ENCODE results near the gene PACSIN3.
"Not testable (repeated sequence)": the region's sequence is repeated elsewhere in the genome, so short reads cannot be mapped to it uniquely, and the experiment has no call there.

Gene PACSIN3

DNA sequence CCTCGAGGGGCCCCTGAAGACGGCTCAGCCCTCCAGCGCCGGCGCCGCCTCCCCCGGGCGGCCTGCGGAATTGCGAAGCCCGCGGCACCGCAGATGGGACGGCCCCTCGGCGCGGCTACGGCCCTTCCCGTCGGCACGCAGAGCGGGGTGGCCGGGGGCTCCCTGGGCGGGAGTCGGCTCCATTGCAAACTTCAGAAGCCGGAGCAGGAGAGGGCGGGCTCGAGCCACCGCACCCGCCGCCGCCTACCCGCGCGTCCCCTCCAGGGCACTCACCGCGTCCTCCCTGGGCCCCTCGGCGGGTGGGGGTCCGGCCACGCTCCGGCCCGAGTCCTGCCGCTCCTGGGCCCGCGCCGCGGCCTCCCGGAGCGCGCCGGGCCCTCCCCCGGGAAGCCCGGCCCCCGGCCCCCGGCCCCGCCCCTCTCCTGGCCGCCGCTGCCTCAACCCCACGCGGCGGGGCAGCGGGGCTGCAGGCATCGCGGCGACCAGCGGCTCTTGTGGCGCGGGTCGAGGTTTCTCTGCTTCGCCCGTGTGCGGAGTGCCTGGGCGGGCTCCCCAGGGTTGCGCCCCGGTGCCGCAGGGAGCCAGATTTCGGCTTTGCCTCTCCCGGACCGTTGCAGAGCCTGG, at the start of gene PACSIN3:
Gene PACSIN3, minus strand, starts transcription at position 359 of the 624 bp plus-strand sequence. CDS start 3,707 bp downstream, outside the sequence.
- peak in 1 of 2 donors; percentile 33 for DNase-seq (ENCODE audit: low read depth in 2 of 2)

DNA sequence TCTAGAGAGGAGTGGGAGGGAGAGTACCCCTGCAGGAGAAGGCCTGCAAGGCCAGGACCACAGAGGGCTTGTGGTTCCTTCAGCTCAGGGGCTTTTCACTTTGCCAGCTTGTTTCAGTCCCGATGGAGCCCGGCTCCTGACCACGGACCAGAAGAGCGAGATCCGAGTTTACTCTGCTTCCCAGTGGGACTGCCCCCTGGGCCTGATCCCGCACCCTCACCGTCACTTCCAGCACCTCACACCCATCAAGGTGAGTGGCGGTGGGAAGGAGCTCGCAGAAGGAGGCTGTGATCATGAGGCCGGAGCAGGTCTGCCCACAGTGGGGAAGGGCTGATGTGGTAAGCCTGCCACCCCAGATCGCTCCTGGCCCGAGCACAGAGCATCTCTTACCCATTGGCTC, 48.9 kb upstream of the PACSIN3 start:
- DNase-seq (ENCODE audit: low read depth in 2 of 2) = no peak

DNA sequence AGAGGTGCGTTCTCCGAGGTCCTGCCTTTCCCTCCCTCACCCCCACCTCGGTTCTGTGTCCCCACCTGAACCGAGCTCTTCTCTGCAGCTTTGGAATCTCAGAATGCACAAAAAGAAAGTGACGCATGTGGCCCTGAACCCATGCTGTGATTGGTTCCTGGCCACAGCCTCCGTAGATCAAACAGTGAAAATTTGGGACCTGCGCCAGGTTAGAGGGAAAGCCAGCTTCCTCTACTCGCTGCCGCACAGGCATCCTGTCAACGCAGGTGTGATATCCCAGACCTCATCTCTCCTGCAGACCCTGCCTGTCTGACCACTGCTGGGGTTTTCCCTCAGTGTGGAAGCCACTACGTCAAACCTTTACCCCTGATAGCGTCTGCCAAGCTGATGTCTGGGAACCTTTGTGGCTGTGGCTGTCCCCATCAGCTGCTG, 48.5 kb upstream of the PACSIN3 start:
- DNase-seq (ENCODE audit: low read depth in 2 of 2) = no peak

DNA sequence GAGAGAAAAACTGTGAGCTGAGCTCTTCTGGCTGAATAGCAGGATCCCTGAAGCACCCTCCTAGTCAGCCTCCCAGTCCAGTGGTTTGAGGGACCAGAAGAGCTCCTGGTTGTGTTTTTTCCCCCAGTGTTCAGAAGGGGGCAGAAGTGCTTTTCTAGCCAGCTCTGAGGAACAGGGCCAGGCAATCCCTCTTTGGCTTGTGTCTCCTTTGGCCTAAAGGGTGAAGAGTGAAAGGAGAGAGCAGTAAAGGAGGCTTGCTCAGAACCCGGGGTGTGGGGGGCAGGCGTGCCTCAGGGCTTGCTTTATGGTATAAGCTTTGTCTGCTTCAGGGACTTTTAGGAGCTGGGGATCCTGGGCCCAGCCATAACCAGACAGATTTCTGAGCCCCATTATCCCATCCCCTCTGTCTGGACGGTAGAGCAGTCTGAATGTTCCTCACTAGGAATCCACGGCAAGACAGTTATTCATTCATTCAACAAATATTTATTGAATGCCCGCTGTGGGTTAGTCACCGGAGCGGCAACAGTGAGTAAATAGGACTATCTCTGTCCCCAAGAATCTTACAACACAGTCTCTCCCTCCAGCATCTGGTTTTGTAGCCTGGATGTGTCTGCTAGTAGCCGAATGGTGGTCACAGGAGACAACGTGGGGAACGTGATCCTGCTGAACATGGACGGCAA, 47.9 kb upstream of the PACSIN3 start:
- DNase-seq (ENCODE audit: low read depth in 2 of 2) = no peak

DNA sequence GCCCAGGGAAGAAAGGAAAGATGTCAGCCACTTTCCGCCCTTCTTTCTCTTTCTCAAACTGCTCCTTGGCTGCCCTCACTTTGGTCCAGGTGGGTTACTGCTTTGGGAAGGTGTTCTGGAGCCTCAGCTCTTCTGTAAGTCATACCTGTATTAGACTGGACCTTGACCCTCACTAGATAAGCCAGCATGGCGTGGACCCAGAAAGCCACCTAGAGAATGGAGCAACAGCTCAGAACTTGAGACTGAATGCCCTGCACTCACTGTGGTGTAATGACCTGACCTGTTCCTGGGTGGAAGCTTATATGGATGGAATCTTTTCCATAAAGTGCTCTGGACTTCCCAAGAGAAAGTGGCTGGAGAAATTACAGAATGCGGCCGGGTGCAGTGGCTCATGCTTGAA, 46.8 kb upstream of the PACSIN3 start:
- no peak for DNase-seq (ENCODE audit: low read depth in 2 of 2)

DNA sequence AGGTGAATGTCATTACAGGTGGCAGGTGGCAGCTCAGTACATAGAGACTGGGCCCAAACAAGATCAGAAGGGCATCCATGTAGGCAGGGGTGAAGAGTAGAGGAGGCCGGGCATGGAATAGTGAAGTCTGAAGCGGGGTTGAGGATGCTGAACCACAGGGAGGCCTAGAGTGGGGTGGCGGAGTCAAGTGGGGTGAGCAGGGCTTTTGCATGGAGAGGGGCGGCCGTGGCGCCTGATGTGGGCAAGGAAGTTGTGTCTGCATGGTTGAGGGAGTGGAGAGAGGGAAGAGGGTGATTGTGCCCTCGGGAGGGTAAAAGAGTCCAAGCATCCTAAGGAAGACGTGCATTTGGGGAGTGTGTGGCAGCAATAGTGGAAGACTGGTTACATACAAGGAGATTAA, 42.9 kb upstream of the PACSIN3 start:
- DNase-seq (ENCODE audit: low read depth in 2 of 2) = no peak

DNA sequence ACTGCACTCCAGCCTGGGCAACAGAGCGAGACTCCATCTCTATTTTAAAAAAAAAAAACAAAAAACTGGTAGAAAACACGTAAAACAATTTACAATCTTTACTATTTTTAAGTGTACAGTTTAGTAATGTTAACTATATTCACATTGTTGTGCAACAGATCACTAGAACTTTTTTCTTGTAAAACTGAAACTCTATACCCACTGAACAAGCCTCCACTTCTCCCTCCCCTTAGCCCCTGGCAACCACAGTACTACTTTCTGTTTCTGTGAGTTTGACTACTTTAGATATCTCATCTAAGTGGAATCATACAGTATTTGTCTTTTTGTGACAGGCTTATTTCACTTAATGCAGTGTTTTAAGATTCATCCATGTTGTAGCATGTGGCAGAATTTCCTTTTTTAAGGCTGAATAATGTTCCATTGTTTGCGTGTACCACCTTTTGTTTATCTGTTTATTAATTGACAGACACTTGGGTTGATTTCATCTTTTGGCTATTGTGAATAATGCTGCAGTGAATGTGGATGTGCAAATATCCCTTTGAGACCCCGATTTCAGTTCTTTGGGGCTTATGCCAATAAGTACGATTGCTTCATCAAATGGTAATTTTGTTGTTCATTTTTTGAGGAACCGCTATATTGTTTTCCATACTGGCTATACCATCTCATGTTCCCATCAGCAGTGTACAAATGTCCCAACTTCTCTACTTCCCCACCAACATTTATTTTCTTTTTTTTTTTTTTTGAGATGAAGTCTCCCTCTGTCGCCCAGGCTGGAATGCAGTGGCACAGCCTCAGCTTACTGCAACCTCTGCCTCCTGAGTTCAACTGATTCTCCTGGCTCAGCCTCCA, 39.5 kb upstream of the PACSIN3 start:
- DNase-seq (ENCODE audit: low read depth in 2 of 2) = no peak

DNA sequence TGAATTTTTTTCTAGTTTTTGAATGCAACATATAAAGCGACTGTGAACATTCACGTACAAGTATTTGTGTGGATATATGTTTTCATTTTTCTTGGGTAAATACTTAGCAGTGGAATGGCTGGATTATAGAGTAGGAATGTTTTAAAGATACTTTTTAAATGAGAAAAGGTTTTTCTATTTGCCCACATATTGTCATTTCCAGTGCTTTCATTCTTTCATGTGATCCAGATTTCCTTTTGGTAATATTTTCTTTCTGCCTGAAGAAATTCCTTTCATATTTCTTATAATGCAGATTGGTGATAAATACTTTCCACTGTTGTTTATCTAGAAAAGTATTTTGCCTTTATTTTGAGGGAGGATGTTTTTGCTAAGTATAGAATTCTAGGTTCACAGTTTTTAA, 36.5 kb upstream of the PACSIN3 start:
- no peak for DNase-seq (ENCODE audit: low read depth in 2 of 2)

DNA sequence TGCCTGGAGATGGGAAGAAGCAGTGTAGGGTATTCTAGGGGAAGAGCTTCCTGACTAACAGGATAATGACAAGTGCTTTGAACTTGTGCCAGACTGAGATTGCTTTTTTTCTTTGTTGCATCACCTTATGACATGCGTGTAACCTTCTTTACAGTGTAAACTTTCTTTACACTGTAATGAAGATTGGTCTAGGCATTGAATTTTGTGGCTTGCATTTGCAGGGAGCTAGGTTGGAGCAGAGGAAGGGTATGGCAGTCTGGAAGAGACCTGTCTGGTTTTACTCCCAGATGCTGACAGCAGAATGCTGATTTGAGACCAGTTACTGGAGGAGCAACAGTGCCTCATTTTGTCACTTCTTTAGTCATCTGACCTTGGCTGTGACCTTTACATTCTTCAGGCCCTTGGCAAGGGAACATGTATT, 34.2 kb upstream of the PACSIN3 start:
- no peak for DNase-seq (ENCODE audit: low read depth in 2 of 2)

DNA sequence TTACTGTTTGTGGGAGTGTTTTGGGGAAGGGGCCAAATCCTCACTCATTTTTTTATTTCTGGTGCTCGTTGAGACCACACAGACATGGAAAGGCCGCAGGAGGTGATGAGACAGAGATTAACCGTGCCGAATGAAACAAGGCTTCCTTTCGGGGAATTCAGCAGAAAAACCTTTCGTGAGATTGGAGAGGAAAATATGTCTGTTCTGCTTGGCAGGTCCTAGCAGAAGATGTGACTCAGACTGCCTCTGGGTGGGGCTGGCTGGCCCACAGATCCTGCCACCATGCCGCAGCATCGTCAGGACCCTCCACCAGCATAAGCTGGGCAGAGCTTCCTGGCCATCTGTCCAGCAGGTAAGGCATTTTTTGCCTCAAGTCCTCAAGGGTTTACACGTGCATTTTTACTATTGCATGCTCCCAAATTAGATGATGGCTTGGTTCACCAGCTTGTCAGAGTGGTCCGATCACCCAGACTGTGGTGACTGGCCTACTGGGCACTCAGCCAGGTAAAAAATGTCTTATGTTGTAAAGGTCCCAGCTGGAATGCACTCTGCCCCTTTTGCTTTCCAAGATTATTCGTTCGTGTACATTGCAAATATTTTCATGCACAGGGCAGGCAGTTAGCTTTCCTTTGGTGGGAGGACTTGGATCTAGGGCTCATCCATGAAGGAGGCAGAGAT, 30.0 kb upstream of the PACSIN3 start:
- DNase-seq (ENCODE audit: low read depth in 2 of 2) = peak; percentile 68 to 72

DNA sequence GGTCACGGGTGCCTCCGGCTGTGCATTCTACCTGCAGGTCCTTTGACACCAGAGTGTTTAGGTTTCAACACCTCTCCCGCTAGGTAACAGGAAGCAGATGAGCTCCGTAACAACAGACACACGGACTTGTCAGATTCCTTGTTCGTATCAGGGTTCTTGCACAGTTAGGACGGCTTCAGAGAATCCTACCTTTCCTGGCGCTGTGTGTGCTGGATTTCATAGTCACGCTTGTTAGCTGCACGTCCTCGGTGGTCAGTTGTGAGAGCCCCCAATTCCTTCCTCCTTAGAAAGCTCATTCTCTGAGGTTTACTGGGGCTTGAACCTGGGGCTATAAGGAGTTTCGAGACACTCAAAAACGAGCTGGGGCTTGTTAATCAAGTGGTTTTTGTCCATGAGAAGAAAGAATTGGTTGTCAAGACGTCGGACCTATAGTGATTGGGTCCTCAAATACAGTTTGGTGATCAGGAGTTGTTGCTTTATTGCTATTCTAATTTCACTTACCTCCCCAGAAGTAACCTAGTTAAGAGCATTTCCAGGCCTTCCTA, 29.2 kb upstream of the PACSIN3 start:
- DNase-seq (ENCODE audit: low read depth in 2 of 2) = no peak

DNA sequence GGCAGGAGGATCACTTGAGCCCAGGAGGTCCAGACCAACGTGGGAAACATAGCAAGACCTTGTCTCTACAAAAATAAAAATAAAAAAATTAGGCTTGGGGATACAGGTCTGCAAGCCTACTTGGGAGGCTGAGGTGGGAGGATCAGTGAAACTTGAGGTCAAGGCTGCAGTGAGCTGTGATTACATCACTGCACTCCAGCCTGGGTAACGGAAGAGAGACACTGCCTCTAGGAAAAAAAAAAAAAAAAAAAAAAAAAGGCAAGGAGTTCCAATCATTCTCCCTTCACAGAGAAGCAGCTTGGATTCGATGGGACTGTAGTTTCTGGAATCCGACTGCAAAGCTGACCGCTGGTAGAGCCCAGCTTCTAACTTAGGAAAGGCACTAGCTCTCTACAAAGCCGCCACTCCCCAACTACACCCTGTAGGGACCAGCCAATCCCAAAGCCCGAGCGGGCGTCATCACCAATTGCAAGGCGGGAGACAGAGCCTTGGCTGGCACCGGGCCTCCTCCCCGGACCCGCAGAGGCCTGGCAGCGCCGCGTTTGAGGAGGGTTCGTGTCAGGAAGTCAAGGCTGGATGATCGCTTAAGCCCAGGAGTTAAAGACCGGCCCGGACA, 27.8 kb upstream of the PACSIN3 start:
- peak; percentile 66 to 82 for DNase-seq (ENCODE audit: low read depth in 2 of 2)

DNA sequence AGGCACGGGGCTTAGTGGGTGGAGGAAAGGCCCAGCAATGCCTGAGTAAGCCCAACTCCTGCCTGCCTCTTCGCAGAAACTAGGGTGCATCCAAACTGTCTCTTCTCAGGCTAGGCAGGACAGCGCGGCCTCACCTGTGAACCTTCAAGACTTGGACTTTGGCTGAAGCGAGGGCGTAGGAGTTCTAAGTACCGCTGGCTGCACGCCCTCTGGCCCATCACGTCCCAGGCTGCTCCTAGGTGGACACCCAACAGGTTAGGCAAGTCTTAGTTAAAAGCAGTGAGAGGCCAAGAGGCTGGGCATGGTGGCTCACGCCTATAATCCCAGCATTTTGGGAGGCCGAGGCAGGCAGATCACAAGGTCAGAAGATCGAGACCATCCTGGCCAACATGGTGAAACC, 26.7 kb upstream of the PACSIN3 start:
- no peak for DNase-seq (ENCODE audit: low read depth in 2 of 2)

DNA sequence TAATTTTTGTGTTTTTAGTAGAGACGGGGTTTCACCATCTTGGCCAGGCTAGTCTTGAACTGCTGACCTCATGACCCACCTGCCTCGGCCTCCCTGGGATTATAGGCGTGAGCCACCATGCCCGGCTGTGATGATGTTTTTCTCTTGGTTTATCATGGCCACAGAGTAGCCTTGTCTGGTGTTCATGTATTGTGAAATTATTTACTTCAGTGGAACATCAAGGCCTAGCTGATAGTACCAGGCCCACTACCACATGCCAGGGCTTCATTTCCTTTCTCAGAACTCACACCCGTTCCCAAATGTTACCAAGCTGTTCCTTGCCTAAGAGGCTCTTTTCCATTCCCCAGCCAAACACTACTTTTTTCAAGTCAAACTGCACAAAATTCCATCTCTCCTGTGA, 22.4 kb upstream of the PACSIN3 start:
- DNase-seq (ENCODE audit: low read depth in 2 of 2) = no peak

DNA sequence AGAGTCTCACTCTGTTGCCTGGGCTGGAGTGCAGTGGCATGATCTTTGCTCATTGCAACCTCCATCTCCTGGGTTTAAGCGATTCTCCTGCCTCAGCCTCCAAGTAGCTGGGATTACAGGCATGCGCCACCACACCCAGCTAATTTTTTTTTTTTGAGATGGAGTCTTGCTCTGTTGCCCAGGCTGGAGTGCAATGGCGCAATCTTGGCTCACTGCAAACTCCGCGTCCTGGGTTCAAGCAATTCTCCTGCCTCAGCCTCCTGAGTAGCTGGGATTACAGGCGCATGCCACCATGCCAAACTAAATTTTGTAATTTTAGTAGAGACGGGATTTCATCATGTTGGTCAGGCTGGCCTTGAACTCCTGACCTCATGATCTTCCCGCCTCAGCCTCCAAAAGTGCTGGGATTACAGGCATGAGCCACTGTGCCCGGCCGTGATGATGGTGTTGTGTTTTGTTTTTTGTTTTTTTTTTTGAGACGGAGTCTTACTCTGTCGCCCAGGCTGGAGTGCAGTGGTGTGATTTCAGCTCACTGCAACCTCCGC, 21.8 kb upstream of the PACSIN3 start:
- DNase-seq (ENCODE audit: low read depth in 2 of 2) = not testable (repeated sequence)

DNA sequence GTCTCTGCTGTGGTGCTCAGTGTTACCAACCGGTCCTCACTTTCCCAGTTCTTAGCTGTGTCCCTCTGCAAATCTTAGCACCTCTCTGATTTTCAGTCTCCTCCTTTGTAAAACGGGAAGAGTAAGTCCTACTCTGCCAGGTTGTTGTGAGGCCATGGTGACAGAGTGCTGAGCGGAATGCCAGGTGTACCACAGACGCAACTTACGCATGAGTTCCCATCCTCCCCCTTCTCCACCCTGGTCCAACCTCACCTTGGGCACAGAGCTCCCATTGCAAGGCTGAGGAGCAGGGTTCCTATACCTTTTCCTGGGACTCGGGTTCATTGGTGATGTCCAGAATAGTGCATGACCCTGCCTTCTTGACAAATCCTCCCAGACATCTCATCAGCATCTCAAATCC, 21.2 kb upstream of the PACSIN3 start:
- no peak for DNase-seq (ENCODE audit: low read depth in 2 of 2)

DNA sequence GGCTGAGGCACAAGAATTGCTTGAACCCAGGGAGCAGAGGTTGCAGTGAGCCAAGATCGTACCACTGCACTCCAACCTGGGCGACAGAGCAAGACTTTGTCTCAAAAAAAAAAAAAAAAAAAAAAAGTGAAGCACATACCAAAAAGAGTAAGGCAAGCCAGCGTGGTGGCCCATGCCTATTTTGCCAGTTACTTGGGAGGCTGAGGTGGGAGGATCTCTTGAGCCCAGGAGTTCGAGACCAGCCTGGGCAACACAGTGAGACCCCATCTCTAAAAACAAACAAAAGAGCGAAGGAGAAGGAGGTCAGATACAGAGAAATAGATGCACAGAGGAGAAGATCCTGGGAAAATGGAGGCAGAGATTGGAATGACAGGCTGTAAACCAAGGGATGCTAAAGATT, 20.3 kb upstream of the PACSIN3 start:
- DNase-seq (ENCODE audit: low read depth in 2 of 2) = not testable (repeated sequence)

DNA sequence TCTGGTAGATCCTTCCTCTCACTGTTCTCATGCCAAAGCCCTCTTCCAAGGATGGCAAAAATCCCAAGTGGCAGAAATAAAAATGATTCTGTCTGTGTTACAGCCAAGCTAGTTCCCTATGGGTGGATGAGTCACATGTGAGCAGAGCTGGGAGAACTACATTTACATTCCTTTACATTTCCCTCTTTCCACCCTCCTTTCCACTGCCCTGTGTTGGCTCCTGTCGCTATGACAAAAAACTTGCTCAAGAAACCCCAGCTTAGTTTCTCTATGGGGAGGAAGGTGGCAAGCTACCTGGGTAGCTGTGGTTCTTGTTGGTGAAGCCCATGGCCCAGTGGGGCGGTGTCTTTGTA, 18.4 kb upstream of the PACSIN3 start:
- no peak for DNase-seq (ENCODE audit: low read depth in 2 of 2)

DNA sequence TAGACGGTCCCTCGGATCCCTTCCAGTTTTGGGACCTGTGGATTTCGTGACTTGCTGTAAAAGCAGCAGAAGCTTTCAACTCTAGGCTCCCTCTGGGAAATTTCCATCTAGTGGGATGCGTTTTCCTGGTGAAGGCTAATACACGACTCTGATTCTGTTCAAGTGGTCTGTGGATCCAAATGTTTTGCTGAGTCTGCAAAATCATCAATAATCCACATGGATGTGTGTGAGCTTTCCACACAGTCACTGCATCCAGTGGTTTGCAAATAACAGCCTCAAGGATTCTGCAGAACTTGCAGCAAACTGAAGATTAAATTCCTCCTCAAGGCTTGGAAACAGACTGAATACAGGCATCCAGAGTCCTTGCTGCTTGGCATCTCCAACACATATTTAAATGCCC, 16.3 kb upstream of the PACSIN3 start:
- DNase-seq (ENCODE audit: low read depth in 2 of 2) = no peak

DNA sequence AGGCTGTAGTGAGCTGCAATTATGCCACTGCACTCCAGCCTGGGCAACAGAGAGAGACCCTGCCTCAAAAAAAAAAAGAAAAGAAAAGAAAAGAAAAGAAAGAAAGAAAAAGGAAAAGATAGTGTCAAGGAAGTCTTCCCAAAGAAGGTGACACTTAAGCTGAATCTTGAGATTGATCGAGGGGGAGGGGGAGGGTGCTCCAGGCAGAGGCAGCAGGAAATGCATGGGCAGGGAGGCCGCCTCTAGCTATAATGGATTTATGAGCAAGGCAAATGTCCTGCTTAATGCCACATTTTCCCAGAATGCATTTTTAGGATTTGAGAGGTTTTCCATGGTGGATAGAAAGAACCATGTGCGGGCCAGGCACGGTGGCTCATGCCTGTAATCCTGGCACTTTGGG, 14.8 kb upstream of the PACSIN3 start:
- no peak for DNase-seq (ENCODE audit: low read depth in 2 of 2)

DNA sequence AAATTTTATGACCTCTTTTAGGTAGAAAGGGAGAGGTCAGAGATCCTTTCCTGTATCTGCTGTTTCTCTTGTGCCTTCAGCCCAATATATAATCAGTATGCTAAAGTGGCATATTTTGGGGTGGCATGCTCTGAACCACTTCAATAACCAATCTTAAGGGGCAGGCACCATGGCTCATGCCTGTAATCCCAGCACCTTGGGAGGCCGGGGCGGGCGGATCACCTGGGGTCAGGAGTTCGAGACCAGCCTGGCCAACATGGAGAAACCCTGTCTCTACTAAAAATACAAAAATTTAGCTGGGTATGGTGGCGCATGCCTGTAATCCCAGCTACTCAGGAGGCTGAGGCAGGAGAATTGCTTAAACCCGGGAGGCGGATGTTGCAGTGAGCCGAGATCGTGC, 11.9 kb upstream of the PACSIN3 start:
- not testable (repeated sequence) for DNase-seq (ENCODE audit: low read depth in 2 of 2)

All from stimulated activated CD8-positive, alpha-beta memory T cell treated with anti-CD3 and anti-CD28 coated beads, Interleukin-15, amount 100 ng/mL, for 48 hours (primary cell).